ENCODE measurements around the gene GMPR. TPM values are rescaled to one million over a fixed set of nuclear protein-coding genes. Genes with fewer than 3 reads are reported as not detected.

The GMPR gene
- total and polyA plus RNA-seq, 10 of the 15 experiments (the other 5 are each of a cell fraction or from before 2014, with no cell fraction given): 0.15 to 1.8 (median 0.49) TPM; not detected in 1

DNA sequence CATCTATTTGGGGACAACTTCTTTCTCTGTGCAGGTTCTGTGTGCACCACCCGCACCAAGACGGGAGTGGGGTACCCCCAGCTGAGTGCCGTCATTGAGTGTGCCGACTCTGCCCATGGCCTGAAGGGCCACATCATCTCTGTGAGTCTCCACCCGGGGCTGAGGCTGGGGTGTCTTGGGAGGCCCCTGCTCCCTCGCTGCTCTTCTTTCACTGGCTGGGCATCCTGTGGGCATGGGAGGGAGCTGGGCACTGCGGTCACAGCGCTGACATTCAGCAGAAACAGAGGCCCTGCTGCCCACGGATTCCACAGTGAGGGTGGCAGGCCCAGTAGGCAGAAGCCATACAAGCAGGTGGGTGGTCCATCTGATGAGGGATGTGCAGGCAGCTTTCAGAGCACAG is 40.4 kb downstream of the GMPR start (continued):
- no peak for TF ChIP-seq ZSCAN29 (IDR thresholded peaks at IDR 0.05)

DNA sequence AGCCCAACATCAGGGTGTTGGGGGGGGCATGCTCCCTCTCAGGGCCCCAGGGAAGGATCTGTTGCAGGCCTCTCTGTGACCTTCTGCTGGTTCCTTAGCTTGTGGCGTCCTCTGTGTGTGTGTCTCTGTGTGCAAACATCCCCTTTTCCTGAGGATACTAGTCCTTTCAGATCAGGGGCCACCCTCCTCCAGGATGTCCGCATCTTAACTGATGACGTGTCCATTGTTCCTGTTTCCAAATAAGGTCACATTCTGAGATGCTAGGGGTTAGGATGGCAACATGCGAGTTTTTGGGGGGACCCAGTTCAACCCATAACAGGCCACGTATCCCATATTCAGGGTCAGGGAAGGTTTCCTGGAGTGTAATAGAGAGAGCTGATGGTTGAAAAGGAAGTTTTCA is 40.9 kb downstream of the GMPR start:
- FAIRE-seq: no peak
- no peak for TF ChIP-seq ZNF622 (IDR thresholded peaks at IDR 0.05)
- no peak for TF ChIP-seq TBL1XR1 (IDR thresholded peaks at IDR 0.05; ENCODE audit: low read depth, low read length)
- no peak for TF ChIP-seq ASH2L (IDR thresholded peaks at IDR 0.05; ENCODE audit: borderline replicate concordance, low read depth)
- no peak for TF ChIP-seq STAT1 (conservative IDR thresholded peaks at IDR 0.05)
- no peak for TF ChIP-seq RAD21 (IDR thresholded peaks at IDR 0.05; ENCODE audit: insufficient read depth, low read depth, low read length)
- no peak for TF ChIP-seq HDAC6 (IDR thresholded peaks at IDR 0.05; ENCODE audit: unreplicated experiment)
- TF ChIP-seq, protein P1, sequence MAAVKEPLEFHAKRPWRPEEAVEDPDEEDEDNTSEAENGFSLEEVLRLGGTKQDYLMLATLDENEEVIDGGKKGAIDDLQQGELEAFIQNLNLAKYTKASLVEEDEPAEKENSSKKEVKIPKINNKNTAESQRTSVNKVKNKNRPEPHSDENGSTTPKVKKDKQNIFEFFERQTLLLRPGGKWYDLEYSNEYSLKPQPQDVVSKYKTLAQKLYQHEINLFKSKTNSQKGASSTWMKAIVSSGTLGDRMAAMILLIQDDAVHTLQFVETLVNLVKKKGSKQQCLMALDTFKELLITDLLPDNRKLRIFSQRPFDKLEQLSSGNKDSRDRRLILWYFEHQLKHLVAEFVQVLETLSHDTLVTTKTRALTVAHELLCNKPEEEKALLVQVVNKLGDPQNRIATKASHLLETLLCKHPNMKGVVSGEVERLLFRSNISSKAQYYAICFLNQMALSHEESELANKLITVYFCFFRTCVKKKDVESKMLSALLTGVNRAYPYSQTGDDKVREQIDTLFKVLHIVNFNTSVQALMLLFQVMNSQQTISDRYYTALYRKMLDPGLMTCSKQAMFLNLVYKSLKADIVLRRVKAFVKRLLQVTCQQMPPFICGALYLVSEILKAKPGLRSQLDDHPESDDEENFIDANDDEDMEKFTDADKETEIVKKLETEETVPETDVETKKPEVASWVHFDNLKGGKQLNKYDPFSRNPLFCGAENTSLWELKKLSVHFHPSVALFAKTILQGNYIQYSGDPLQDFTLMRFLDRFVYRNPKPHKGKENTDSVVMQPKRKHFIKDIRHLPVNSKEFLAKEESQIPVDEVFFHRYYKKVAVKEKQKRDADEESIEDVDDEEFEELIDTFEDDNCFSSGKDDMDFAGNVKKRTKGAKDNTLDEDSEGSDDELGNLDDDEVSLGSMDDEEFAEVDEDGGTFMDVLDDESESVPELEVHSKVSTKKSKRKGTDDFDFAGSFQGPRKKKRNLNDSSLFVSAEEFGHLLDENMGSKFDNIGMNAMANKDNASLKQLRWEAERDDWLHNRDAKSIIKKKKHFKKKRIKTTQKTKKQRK (IDR thresholded peaks at IDR 0.05; ENCODE audit: low read depth, low read length): no peak

More for the DNA sequence above, 40.9 kb downstream of the GMPR start:
- POLR2A ChIA-PET: no interaction called here
- ATAC-seq (no peak), DNase-seq (ENCODE audit: low read depth, low spot score) (no peak)
- in situ Hi-C loops (cut with MboI) (no loop called here), intact Hi-C loops (cut with micrococcal nuclease; ENCODE audit: unreplicated experiment) (no loop called here)
- Histone ChIP-seq H3K9ac (ENCODE audit: control insufficient read depth, insufficient read depth, low read length) (no peak overlapping the region), H3K27ac (ENCODE audit: control insufficient read depth, insufficient read depth) (no peak overlapping the region), H3K4me1 (ENCODE audit: control insufficient read depth, insufficient read depth, low read length) (no peaks in the 10 kb centered on the region), H3K79me2 (ENCODE audit: control insufficient read depth, insufficient read depth, low read length) (no peaks in the 10 kb centered on the region), H3K36me3 (ENCODE audit: control insufficient read depth in 2 of 2, insufficient read depth in 2 of 2, low read length in 1 of 2) (no peaks in the 10 kb centered on the region), H4K20me1 (ENCODE audit: control insufficient read depth, insufficient read depth) (no peaks in the 10 kb centered on the region), H2AFZ (ENCODE audit: control insufficient read depth, low read depth, low read length) (no peak overlapping the region), H3K4me2 (ENCODE audit: control insufficient read depth, insufficient read depth) (no peak overlapping the region), H3K27me3 (replicated peaks in 1 of 2; ENCODE audit: control insufficient read depth in 2 of 2, insufficient read depth in 2 of 2, low read length in 1 of 2) (no peaks in the 10 kb centered on the region; a peak in 2 of 4 replicates), H3K9me3 (replicated peaks; ENCODE audit: control insufficient read depth, insufficient read depth, low read length) (no peaks in the 10 kb centered on the region), H3K4me3 (no peak overlapping the region)
- no TSS peak for BruUV-seq (replicated peaks)
- SMC1A ChIA-PET (ENCODE audit: uncharacterized antibody, unreplicated experiment): no interaction called here
- WGBS (ENCODE audit: insufficient coverage, insufficient replicate concordance, low lambda C conversion rate, missing lambda C conversion rate): 53% methylated on average over 5 of the region's 5 CpGs
- CTCF ChIA-PET: no interaction called here
- RAD21 ChIA-PET (ENCODE audit: unreplicated experiment): no interaction called here
